Upper lobe of left lung (tissue), 4 donors: ENCODE data around the gene N4BP2.
"Not testable (repeated sequence)": the region's sequence is repeated elsewhere in the genome, so short reads cannot be mapped to it uniquely, and the experiment has no call there.

Experiments used
- CTCF ChIP-seq, 6 experiments: fragments of 450-650 bp in 4 of 6; fragments of 200-600 bp in 2 of 6; sonication (generic) in 2 of 6; IDR thresholded peaks; one replicate each; pipeline ENCODE4 v1.5.1; 2016 to 2019; ENCODE audit warnings: antibody characterized with exemption in 6 of 6
- EP300 ChIP-seq, 4 donors: sonication (generic); formaldehyde crosslinking; IDR thresholded peaks; one replicate each; pipeline ENCODE4 v1.5.1; 2017; ENCODE audit warnings: antibody characterized with exemption in 4 of 4, control low read depth in 2 of 4
- POLR2A ChIP-seq, 4 donors: fragments of 450-650 bp; IDR thresholded peaks; one replicate each; pipeline ENCODE4 v1.5.1; 2016 to 2017; ENCODE audit warnings: antibody characterized with exemption in 4 of 4, mild to moderate bottlenecking in 2 of 4
- POLR2AphosphoS5 ChIP-seq, 2 donors: sonication (generic); formaldehyde crosslinking; IDR thresholded peaks; one replicate each; pipeline ENCODE4 v1.5.1; 2017; ENCODE audit warnings: antibody characterized with exemption in 2 of 2

DNA sequence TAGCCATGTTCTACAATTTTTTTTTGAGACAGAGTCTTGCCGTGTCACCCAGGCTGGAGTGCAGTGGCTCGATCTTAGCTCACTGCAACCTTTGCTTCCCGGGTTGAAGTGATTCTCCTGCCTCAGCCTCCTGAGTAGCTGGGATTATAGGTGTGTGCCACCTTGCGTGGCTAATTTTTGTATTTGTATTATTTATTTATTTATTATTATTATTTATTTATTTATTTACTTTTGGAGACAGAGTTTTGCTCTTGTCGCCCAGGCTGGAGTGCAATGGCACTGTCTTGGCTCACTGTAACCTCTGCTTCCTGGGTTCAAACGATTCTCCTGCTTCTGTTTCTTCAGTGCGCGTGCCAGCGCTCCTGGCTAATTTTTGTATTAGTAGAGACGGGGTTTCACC is 36.8 kb downstream of the N4BP2 start:
- TF ChIP-seq POLR2A, EP300, CTCF, POLR2AphosphoS5 (IDR thresholded peaks at IDR 0.05): not testable (repeated sequence)
